C4-2B (cell line): Measurements from ENCODE around the gene SEPTIN5.

Source experiments
- H3K27ac ChIP-seq: fragments of 450-650 bp; 2 replicates; pipeline ENCODE4 v1.5.1; 2017
- CTCF ChIP-seq: fragments of 450-650 bp; conservative IDR thresholded peaks from 2 replicates; pipeline ENCODE4 v1.5.1; 2017; ENCODE audit warnings: mild to moderate bottlenecking
- ZFX ChIP-seq: fragments of 450-650 bp; IDR thresholded peaks from 2 replicates; pipeline ENCODE4 v1.6.1; 2017

Gene SEPTIN5

DNA sequence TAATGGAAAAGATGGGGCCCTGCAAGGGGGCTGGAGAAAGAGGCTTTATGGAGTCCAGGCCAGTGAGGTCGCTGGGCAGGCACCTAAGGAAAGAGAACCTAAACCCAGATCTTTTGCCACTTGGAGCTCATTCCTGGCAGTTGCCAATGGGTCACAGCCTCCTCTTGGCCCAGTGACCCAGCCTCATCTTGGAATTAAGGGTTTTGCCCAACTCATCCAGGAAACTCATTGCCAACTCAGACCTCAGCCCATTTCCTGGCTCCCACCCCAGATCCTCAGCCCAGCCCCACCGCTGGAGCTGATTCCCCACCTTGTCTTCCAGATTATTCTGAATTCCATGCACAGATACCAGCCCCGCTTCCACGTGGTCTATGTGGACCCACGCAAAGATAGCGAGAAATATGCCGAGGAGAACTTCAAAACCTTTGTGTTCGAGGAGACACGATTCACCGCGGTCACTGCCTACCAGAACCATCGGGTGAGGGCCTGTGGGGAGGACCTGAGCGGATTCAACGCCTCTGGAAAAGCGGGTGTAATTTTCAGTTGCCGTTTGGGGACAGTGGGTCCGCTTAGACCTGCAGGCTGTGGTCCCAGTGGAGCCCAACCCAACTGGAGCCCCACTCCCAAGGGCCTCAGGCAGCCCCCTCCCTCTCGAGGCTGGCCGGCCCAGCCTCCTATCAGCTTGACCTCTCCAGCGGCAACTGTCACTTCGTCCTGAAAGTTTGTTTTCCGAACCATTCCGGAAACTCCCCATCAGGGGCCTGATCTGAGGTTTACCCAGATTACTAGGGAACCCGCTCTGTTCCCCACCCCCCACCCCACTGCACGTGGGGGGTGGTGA lies 50.6 kb downstream of the SEPTIN5 start:
- TF ChIP-seq ZFX (no peak), CTCF (no peak)
- no peak overlapping the region for H3K27ac ChIP-seq

DNA sequence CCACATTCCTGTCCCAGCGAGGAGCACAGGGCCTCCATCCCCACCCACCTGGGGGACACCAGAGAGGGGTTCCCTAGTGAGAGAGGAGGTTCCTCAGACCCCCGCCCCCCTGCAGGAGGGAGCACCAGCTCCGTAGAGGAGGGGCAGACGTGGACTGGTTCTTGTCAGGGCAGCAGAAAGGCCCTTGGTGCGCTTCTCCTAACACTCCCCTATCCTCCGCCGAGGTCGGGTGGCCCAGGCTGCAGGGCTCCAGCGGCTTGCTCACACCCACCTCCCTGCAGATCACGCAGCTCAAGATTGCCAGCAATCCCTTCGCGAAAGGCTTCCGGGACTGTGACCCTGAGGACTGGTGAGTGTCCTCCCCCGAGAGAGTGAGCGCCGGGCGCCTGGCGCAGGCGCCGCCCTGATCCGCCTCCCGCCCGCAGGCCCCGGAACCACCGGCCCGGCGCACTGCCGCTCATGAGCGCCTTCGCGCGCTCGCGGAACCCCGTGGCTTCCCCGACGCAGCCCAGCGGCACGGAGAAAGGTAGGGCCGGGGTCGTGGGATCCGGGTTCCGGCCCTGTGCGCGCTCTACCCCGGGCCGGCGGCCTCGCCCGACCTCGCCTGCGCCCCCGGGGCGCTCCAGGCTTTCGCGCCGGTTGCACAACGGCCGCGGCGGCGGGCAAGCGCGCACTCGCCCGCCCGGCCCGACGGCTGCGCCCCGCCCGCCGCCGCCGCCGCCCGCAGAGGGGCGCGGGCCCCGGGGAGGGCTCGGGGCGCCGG lies 51.4 kb downstream of the SEPTIN5 start:
- H3K27ac ChIP-seq, result no peak overlapping the region
- TF ChIP-seq CTCF (no peak), ZFX (no peak)

- H3K27ac ChIP-seq, result no peak overlapping the region
- TF ChIP-seq ZFX, result no peak
- TF ChIP-seq CTCF, result no peak
Measured at GRCh38 chr22:19766240-19766510, 51.9 kb downstream of the SEPTIN5 start.

GRCh38 chr22:19766511-19767426 lies 52.5 kb downstream of the SEPTIN5 start:
- TF ChIP-seq ZFX (no peak), CTCF (no peak)
- H3K27ac ChIP-seq, result no peak overlapping the region

GRCh38 chr22:19767427-19768341 lies 53.4 kb downstream of the SEPTIN5 start:
- no peak for TF ChIP-seq CTCF
- TF ChIP-seq ZFX, result no peak
- no peak overlapping the region for H3K27ac ChIP-seq

DNA sequence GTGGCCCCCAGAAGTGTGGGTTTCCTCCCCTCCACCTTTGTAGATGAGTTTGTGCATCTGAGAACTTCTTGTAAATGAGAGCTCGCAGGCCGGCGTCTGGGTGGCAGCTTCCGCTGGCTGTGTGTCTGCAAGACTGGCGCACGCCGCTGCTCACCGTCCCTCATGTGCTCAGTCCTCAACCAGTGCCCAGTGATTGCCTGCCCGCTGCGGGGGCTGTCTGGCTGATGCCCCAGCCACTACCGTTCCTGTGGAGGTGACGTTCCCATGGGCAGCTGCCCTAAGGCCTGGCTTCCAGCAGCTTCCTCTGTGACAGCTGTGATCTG lies 55.1 kb downstream of the SEPTIN5 start:
- TF ChIP-seq CTCF, result no peak
- no peak for TF ChIP-seq ZFX
- H3K27ac ChIP-seq, result no peak overlapping the region
